SU-DHL-6 (cell line): ENCODE measurements around the gene AKIRIN1.

Experiments
- EZH2phosphoT487 ChIP-seq: fragments of 200-600 bp; sonication (generic), shearing (Covaris generic); conservative IDR thresholded peaks from 2 replicates; pipeline ENCODE4 v1.6.1; 2018; ENCODE audit warnings: mild to moderate bottlenecking, antibody characterized with exemption, low read length, moderate library complexity, mixed read lengths
- TF ChIP-seq, protein P1 (sequence below): fragments of 200-600 bp; sonication (generic); IDR thresholded peaks from one replicate; pipeline ENCODE4 v1.5.1; 2017; ENCODE audit warnings: antibody characterized with exemption, mild to moderate bottlenecking, low read length, moderate library complexity; ENCODE audit not compliant: insufficient read depth, poor library complexity, severe bottlenecking

DNA sequence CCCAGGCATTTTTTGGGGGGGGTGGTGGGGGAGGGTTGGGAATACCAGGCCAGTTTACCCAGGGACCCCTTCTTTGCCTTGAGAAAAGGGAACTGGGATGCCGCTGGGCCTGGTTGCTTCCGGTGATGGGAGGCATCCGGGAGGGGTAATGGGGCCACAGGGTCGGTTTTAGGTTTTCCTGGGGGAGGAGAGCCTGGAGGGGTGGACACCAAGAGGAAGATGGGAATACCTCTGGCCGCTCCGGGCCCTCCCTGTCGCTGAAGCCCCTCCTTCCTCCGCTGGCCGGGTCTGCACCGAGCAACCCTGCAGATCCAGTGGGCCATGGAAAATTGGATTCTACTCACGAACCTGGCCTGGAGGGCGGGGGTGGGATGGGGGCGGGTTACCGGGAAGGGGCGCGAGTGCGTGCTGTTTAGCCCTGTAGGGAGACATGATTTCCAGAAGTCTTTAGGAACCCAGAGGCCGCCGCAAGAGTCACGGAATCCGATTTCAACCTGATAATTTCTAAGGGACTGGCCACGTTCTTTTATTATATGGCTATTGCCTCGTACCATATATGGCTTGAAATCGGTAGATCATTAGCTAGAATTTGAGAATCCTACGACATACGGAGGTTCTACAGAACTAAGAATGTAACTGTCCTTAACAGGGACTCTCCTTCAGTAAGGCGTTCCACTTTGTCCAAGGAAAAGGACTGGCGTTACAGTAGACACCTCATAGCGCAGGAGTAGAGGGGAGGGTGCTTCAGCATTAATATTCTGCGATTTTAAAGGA is 749 bp downstream of the AKIRIN1 start:
- TF ChIP-seq, protein P1, sequence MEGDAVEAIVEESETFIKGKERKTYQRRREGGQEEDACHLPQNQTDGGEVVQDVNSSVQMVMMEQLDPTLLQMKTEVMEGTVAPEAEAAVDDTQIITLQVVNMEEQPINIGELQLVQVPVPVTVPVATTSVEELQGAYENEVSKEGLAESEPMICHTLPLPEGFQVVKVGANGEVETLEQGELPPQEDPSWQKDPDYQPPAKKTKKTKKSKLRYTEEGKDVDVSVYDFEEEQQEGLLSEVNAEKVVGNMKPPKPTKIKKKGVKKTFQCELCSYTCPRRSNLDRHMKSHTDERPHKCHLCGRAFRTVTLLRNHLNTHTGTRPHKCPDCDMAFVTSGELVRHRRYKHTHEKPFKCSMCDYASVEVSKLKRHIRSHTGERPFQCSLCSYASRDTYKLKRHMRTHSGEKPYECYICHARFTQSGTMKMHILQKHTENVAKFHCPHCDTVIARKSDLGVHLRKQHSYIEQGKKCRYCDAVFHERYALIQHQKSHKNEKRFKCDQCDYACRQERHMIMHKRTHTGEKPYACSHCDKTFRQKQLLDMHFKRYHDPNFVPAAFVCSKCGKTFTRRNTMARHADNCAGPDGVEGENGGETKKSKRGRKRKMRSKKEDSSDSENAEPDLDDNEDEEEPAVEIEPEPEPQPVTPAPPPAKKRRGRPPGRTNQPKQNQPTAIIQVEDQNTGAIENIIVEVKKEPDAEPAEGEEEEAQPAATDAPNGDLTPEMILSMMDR = no peak
- TF ChIP-seq EZH2phosphoT487 = no peak
